Stimulated activated naive CD4-positive, alpha-beta T cell treated with Interleukin-2 at 50 U/mL for 16 hours (primary cell): ENCODE results near the gene ATF3.
"Not testable (repeated sequence)": the region's sequence is repeated elsewhere in the genome, so short reads cannot be mapped to it uniquely, and the experiment has no call there.

Experiments
- DNase-seq: peaks from one replicate; lab custom pipeline; 2025; lab: John Stamatoyannopoulos, UW

Gene ATF3

GRCh38 chr1:212651521-212651920 lies 43.0 kb downstream of the ATF3 start:
- DNase-seq: no peak

- no peak for DNase-seq
Observed at GRCh38 chr1:212651977-212652376, 43.4 kb downstream of the ATF3 start.

DNA sequence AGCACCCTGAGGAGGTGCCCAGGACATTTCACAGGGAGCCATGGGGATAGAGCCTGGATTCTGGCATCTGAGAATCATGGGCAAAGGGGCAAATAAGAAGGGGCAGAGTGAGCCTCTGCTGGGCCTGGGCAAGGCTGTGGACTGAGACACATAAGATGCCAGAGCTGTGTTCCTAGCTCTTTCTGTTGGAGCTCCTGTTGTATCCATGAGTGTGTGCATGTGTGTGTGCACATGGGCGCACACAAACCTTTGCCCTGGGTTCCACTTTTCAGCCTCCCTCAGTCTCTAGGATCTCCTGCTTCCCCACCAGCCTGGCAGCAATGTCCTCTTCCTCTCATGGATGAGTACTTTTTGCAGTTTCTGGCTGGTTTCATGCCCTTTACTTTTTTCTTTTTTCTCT lies 44.0 kb downstream of the ATF3 start:
- DNase-seq: no peak

GRCh38 chr1:212655668-212656440 lies 47.3 kb downstream of the ATF3 start:
- no peak for DNase-seq

GRCh38 chr1:212656730-212657129 lies 48.2 kb downstream of the ATF3 start:
- no peak for DNase-seq

- not testable (repeated sequence) for DNase-seq
Observed at GRCh38 chr1:212658250-212658649, 49.7 kb downstream of the ATF3 start.

DNA sequence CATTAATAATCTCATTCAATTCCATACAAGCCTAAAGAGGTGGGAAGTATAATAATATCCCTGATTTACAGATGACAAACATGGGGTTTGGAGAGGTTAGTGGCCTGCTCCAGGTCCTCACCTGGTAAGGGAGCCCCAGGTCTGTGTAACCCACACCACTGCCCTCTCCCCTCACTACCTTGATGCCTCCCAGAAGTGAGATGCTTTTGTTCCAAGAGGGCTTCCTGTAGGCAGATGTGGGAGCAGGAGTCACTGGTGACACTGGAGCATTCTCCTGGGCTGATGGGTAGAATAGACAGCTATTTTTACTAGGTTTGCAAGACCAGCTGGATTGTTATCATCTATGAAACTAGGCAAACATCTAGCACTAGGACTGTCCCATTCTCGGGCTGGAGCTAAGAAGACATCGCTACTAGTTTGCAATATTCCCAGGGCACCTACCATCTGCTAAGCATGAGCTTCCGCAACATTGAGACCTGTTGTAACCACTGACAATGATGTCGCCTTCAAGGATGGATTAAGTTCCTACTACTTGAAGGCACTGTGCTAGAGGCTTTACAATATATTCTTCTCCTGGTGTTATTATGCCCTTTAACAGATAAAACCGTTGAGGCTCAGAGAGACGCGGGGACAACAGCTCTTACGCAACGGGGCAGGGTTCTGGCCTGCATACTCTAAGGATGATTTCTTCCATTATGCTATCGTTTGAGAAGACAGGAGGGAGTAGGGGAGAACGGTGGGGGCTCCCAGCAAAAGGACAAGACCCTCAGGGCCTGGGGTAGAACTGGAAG lies 56.0 kb downstream of the ATF3 start:
- DNase-seq: no peak

DNA sequence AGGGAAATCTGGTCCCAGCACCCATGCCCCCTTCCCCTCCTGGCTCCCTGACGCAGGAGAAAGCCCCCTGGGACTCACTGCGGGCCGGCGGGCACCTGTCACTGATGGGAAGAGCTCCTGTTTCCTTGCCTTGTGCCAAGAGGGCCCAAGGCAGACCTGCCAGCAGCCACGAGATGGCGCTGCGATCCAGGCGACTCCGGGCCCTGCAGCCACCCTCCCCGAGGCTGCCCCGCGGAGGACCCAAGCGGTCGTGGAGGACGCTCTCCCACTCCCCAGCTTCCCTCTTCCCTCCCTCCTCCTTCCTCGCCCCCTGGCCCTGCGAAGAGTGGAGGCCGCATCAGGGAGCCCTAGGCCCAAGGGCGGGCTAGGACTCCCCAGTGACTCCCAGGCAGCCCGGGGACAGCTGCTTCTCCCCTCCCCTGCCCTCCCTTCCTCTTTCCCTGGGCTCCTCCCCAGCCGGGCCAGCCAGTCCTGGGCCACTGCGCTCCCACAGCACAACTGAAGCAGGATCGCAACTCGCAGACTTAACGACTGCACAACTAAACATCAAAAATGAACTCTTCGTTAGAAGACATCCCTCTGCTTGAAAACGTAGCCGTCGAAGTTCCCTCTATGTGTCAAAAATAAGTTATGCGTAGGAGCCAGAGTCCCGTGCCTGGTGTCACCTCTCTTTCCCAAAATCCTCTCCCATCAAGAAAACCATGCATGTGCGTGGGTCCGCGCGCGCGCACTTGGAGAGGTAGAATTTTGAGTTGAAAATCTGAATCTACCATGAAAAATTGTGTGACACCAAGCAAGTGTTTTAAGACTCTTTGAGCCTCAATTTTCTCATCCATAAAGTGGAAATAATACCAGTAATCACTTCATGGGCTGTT lies 56.9 kb downstream of the ATF3 start:
- peak; percentile 72 for DNase-seq

DNA sequence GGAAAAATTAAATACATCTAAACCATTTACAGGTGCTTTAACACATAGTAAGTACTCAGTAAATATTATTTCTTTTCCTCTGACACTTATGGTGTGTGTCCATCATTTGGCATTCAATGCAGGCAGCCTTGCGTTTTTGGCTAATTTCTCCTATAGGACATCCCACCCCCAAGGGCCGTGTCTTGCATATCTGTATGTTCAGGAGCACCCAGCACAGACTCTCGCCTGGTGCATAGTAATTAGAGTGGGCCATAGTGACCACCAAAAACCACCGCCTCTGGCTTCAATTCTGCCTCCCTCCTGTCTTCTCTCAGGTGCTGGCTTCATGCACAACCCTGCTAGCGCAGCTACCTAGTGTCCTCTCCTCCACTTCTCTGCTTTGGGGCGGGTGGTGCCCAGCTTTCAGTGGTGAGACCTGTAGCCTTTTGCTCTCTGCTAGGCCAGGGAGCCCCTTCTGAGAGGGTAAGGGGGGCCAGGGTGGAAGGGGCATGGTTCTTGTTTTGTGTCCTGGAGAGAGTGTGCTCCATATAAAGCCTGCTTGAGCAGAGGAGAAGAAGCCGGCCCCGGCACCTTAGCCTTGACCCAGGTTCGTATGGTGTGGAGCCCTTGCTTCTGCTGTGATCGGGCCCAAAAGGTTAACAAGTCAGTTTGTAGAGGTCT lies 57.7 kb downstream of the ATF3 start:
- DNase-seq: no peak

- DNase-seq: no peak
Observed at GRCh38 chr1:212667223-212668139, 58.9 kb downstream of the ATF3 start.

GRCh38 chr1:212668477-212668876 lies 59.9 kb downstream of the ATF3 start:
- no peak for DNase-seq

DNA sequence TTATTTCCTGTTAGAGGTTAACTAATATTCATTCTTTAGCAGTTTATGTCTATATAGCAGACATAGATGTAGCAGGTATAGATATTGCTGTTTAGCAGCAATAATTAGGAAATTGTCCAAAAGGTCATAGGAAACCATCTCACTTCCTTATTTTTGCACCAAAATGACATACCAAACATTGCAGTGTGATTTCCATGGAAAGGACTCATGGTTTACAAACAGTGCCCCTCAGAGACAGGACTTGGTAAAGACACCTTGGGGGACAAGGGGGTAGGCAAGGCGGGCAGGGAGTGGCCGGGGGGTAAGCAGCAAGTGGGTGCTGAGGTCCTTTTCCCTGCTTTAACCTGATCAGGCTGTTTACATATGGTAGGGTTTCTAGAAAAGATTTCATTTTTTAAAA lies 60.5 kb downstream of the ATF3 start:
- no peak for DNase-seq

DNA sequence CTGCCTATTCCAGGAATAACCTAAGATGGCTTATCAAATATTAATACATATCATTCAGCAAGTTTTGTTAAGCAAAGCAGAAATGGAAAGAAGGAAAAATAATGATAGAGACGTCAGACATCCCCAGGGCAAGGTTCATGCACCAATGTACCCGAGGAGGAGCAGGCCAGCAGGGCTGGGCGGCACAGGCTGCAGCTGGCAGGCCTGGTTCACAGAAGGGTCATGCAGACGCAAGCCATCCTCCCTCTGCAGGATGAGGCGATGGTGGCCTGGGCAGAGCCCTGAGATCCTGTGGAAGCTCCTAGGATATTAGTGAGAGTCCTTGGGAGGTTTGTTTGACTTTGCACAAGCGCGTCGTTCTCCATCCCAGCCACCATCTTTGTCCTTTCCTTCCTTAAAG lies 61.0 kb downstream of the ATF3 start:
- DNase-seq: no peak

- no peak for DNase-seq
Observed at GRCh38 chr1:212670301-212670700, 61.7 kb downstream of the ATF3 start.
